Liver (tissue), 9 donors: Measurements from ENCODE around the gene ERVK3-1. TPM values are rescaled to one million over a fixed set of nuclear protein-coding genes. Genes with fewer than 3 reads are reported as not detected.

Source experiments
- DNase-seq: peaks from one replicate; pipeline ENCODE4 v3.0.0-alpha.2; 2017; ENCODE audit warnings: low spot score
- H3K27ac ChIP-seq, 2 donors: one replicate each; pipeline ENCODE4 v1.7.0; 2013; ENCODE audit warnings: inconsistent platforms in 2 of 2, low read length in 2 of 2, control low read depth in 1 of 2, low read depth in 1 of 2, mild to moderate bottlenecking in 1 of 2
- H3K27me3 ChIP-seq, 4 donors: one replicate each; pipeline versions ENCODE4 v1.6.1 to v1.7.0; 2013; ENCODE audit warnings: low read length in 3 of 4, inconsistent platforms in 1 of 4, mild to moderate bottlenecking in 1 of 4, moderate library complexity in 1 of 4; ENCODE audit not compliant: control insufficient read depth in 4 of 4, insufficient read depth in 4 of 4
- H3K36me3 ChIP-seq, 4 donors: one replicate each; pipeline versions ENCODE4 v1.6.1 to v1.7.0; 2013; ENCODE audit warnings: low read length in 3 of 4, mild to moderate bottlenecking in 3 of 4, low read depth in 1 of 4, moderate library complexity in 1 of 4; ENCODE audit not compliant: control insufficient read depth in 4 of 4, insufficient read depth in 3 of 4
- H3K4me1 ChIP-seq, 4 donors: one replicate each; pipeline versions ENCODE4 v1.6.1 to v1.7.0; 2013; ENCODE audit warnings: low read length in 3 of 4, mild to moderate bottlenecking in 3 of 4, moderate library complexity in 1 of 4; ENCODE audit not compliant: control insufficient read depth in 4 of 4, insufficient read depth in 4 of 4
- H3K4me3 ChIP-seq, 3 donors: one replicate each; pipeline versions ENCODE4 v1.6.1 to v1.7.0; 2013; ENCODE audit warnings: low read length in 3 of 3, control low read depth in 1 of 3, low read depth in 1 of 3, mild to moderate bottlenecking in 1 of 3
- H3K9ac ChIP-seq, 2 donors: one replicate each; pipeline ENCODE4 v1.7.0; 2013; ENCODE audit warnings: low read length in 2 of 2, mild to moderate bottlenecking in 2 of 2, moderate library complexity in 2 of 2, control low read depth in 1 of 2, low read depth in 1 of 2
- H3K9me3 ChIP-seq, 4 donors: one replicate each; pipeline versions ENCODE4 v1.6.1 to v1.7.0; 2013; ENCODE audit warnings: low read length in 3 of 4; ENCODE audit not compliant: control insufficient read depth in 4 of 4
- EGR1 ChIP-seq, 2 donors: IDR thresholded peaks; 2 replicates each; pipeline ENCODE4 v1.6.1; 2016 to 2018; ENCODE audit warnings: antibody characterized with exemption in 2 of 2, low read depth in 2 of 2
- GABPA ChIP-seq, 2 donors: IDR thresholded peaks in 1 of 2; conservative IDR thresholded peaks in 1 of 2; 2 replicates each; pipeline ENCODE4 v1.6.1; 2016; ENCODE audit warnings: antibody characterized with exemption in 2 of 2, mild to moderate bottlenecking in 1 of 2, moderate library complexity in 1 of 2
- HNF4G ChIP-seq: IDR thresholded peaks from 2 replicates; pipeline ENCODE4 v1.6.1; 2016; ENCODE audit warnings: antibody characterized with exemption
- JUND ChIP-seq, 2 donors: IDR thresholded peaks; 2 replicates each; pipeline ENCODE4 v1.6.1; 2016; ENCODE audit warnings: antibody characterized with exemption in 2 of 2
- NR2F2 ChIP-seq: IDR thresholded peaks from 2 replicates; pipeline ENCODE4 v1.6.1; 2016; ENCODE audit warnings: antibody characterized with exemption
- RXRA ChIP-seq, 2 donors: IDR thresholded peaks; 2 replicates each; pipeline ENCODE4 v1.6.1; 2017 to 2018; ENCODE audit warnings: antibody characterized with exemption in 2 of 2, mild to moderate bottlenecking in 1 of 2
- YY1 ChIP-seq: IDR thresholded peaks from 2 replicates; pipeline ENCODE4 v1.6.1; 2016; ENCODE audit warnings: antibody characterized with exemption, mild to moderate bottlenecking
- ZBTB33 ChIP-seq: IDR thresholded peaks from 2 replicates; pipeline ENCODE4 v1.6.1; 2016; ENCODE audit warnings: antibody characterized with exemption
- WGBS: extraction: QIAGEN DNeasy Blood & Tissue Kit; methylation state at CpG from one replicate; pipeline ENCODE4 v1.1.7; 2013; 5-methylcytosine and 5-hydroxymethylcytosine counted together
- polyA plus RNA-seq, 2 donors: library from polyadenylated mRNA; stranded (reverse) in 1 of 2; unstranded in 1 of 2; fragments of 200-250 nt in 1 of 2; fragments of >200 nt in 1 of 2; fragmentation: Nextera tagmentation in 1 of 2; extraction: Ambion mirVana in 1 of 2; gene quantifications; one replicate each; pipeline versions ENCODE4 v1.2.1 to v1.2.3, GENCODE V29; 2013 to 2015
- total RNA-seq, 2 donors: library from RNA; depleted of rRNA; stranded (reverse); fragments of >200 nt; gene quantifications; one replicate each; pipeline ENCODE4 v1.2.3, GENCODE V29; 2014
- TF ChIP-seq, protein P1 (sequence below): IDR thresholded peaks from 2 replicates; pipeline ENCODE4 v1.6.1; 2016; ENCODE audit warnings: antibody characterized with exemption, mild to moderate bottlenecking
- TF ChIP-seq, protein P2 (sequence below): fragments of 150-350 bp; IDR thresholded peaks from 2 replicates; pipeline ENCODE4 v1.5.1; 2017; ENCODE audit warnings: improper control_type of control experiment, low read depth, low read length; ENCODE audit not compliant: missing input control
- TF ChIP-seq, protein P3 (sequence below): IDR thresholded peaks from 2 replicates; pipeline ENCODE4 v1.6.1; 2016; ENCODE audit warnings: antibody characterized with exemption
- donor health status: healthy.
- donor health status: healthy.
- donor health status: healthy.
- donor health status: healthy.
- donor health status: healthy.

Gene ERVK3-1
- total and polyA plus RNA-seq, 4 donors: 17.6 to 31.7 (median 24.7) TPM

- TF ChIP-seq, protein P1, sequence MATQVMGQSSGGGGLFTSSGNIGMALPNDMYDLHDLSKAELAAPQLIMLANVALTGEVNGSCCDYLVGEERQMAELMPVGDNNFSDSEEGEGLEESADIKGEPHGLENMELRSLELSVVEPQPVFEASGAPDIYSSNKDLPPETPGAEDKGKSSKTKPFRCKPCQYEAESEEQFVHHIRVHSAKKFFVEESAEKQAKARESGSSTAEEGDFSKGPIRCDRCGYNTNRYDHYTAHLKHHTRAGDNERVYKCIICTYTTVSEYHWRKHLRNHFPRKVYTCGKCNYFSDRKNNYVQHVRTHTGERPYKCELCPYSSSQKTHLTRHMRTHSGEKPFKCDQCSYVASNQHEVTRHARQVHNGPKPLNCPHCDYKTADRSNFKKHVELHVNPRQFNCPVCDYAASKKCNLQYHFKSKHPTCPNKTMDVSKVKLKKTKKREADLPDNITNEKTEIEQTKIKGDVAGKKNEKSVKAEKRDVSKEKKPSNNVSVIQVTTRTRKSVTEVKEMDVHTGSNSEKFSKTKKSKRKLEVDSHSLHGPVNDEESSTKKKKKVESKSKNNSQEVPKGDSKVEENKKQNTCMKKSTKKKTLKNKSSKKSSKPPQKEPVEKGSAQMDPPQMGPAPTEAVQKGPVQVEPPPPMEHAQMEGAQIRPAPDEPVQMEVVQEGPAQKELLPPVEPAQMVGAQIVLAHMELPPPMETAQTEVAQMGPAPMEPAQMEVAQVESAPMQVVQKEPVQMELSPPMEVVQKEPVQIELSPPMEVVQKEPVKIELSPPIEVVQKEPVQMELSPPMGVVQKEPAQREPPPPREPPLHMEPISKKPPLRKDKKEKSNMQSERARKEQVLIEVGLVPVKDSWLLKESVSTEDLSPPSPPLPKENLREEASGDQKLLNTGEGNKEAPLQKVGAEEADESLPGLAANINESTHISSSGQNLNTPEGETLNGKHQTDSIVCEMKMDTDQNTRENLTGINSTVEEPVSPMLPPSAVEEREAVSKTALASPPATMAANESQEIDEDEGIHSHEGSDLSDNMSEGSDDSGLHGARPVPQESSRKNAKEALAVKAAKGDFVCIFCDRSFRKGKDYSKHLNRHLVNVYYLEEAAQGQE: no peak
- TF ChIP-seq, protein P2, sequence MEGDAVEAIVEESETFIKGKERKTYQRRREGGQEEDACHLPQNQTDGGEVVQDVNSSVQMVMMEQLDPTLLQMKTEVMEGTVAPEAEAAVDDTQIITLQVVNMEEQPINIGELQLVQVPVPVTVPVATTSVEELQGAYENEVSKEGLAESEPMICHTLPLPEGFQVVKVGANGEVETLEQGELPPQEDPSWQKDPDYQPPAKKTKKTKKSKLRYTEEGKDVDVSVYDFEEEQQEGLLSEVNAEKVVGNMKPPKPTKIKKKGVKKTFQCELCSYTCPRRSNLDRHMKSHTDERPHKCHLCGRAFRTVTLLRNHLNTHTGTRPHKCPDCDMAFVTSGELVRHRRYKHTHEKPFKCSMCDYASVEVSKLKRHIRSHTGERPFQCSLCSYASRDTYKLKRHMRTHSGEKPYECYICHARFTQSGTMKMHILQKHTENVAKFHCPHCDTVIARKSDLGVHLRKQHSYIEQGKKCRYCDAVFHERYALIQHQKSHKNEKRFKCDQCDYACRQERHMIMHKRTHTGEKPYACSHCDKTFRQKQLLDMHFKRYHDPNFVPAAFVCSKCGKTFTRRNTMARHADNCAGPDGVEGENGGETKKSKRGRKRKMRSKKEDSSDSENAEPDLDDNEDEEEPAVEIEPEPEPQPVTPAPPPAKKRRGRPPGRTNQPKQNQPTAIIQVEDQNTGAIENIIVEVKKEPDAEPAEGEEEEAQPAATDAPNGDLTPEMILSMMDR: no peak
- no peak for TF ChIP-seq GABPA (IDR thresholded peaks at IDR 0.05 in 1 of 2, conservative IDR thresholded peaks at IDR 0.05 in 1 of 2)
These were observed 51.7 kb downstream of the ERVK3-1 start (continued) for GRCh38 chr19:58356766-58357480.

DNA sequence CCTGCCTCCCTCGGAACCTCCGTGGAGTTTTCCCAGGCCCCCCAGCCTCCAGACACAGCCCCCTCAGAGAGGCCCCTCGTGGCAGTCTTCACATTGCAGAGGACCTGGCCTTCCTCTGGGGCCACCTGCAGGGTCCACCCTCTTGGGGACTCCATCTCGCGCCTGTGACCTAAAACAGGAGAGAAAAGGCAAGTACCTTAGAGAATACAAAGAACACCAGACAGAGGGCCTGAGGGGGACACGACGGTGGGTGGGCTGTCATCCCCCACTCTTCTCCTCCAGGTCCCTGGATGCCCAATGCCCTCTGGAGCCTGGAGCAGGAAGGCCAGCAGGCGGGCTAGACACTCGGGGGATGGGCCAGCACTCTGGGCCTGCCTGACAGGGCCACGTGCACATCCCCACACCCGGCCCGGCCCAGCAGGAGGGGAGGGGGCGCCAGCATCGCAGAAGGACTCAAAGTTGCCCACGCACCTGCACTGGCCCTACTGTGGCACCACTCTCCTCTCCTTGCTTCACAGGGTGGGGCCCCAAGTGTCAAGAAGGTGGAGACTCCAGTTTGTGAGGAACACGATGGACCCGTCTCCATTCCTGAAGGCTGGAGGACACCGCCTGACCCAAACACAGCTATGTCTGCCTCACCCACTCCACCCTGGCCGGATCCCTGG is 52.4 kb downstream of the ERVK3-1 start:
- DNase-seq: no peak
- Histone ChIP-seq H3K4me3 (no peak overlapping the region), H3K9me3 (no peaks in the 10 kb centered on the region), H3K27ac (no peak overlapping the region), H3K27me3 (no peaks in the 10 kb centered on the region), H3K9ac (no peak overlapping the region), H3K4me1 (peaks cover 21 to 48% (median 36%) of the 10 kb centered on the region in 4 donors), H3K36me3 (no peaks in the 10 kb centered on the region)
- TF ChIP-seq GABPA (IDR thresholded peaks at IDR 0.05 in 1 of 2, conservative IDR thresholded peaks at IDR 0.05 in 1 of 2) (no peak), EGR1 (IDR thresholded peaks at IDR 0.05; ENCODE audit: low read depth in 2 of 2) (no peak), YY1 (no peak), JUND (IDR thresholded peaks at IDR 0.05) (no peak), RXRA (IDR thresholded peaks at IDR 0.05) (no peak), ZBTB33 (no peak), HNF4G (no peak), NR2F2 (no peak)
- TF ChIP-seq, protein P1: no peak
- TF ChIP-seq, protein P3, sequence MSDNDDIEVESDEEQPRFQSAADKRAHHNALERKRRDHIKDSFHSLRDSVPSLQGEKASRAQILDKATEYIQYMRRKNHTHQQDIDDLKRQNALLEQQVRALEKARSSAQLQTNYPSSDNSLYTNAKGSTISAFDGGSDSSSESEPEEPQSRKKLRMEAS: no peak
- 85% methylated on average over 19 of the region's 19 CpGs for WGBS
